GM12874 (cell line): ENCODE data around the gene WNT6.

ENCODE experiments used
- CTCF ChIP-seq: IDR thresholded peaks from 2 replicates; pipeline ENCODE4 v1.5.1; 2011; ENCODE audit warnings: low read depth, mild to moderate bottlenecking, control low read depth, low read length, moderate library complexity; ENCODE audit not compliant: insufficient read depth

Gene WNT6

DNA sequence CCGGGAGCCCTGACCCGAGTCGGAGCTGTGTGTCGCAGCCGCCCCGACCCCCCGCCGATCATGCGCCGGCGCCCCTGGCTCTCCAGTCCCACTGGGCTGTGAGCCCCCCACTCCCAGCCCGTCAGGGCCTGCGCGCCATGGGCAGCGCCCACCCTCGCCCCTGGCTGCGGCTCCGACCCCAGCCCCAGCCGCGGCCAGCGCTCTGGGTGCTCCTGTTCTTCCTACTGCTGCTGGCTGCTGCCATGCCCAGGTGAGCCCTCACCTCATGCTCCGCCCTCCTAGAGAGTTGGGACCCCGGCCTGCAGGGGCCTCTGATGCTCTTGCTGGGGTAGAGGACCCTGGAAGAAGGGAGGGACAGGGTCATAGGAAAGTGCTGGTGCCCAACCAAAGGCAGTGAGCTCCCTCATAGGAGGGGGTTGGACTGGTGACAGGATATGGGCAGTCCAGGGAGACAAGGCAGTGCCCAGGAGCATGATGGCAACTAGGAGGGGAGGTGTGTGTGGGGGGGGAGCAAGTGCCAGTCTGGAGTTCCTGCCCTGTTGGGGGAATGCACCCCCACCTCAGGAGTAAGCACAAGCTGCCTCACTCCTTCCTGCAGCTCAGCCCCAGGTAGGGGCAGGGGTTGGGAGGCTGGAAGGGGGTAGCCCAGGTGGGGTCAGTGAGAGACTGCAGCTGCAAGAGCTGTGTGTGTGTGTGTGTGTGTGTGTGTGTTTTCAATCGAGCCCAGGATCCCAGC, 21.4 kb downstream of the WNT6 start:
- TF ChIP-seq CTCF, result no peak

DNA sequence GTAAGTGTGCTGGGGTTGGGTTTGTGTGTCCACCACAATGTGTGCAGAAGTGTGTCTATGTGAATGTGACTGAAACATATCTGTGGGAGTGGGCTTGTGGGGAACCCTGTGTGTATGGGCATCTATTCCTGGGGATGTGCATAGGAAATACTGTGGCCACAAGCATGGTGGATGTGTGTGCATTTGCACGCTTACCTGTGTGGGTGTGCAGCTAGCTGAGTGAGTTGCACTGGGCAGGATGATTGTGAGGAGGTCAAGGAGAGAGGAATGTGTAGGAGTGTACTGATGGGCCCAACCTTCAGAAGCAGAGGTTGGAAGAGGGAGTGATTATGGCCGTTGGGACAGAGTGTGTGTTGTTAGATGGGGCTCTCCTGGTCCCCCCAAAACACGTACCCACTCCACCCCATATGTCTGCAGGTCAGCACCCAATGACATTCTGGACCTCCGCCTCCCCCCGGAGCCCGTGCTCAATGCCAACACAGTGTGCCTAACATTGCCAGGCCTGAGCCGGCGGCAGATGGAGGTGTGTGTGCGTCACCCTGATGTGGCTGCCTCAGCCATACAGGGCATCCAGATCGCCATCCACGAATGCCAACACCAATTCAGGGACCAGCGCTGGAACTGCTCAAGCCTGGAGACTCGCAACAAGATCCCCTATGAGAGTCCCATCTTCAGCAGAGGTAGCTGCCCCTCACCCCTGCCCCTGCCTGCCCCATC, 22.3 kb downstream of the WNT6 start:
- no peak for TF ChIP-seq CTCF

- no peak for TF ChIP-seq CTCF
Measured at GRCh38 chr2:218882461-218882816, 22.8 kb downstream of the WNT6 start.

- no peak for TF ChIP-seq CTCF
Measured at GRCh38 chr2:218882866-218883366, 23.3 kb downstream of the WNT6 start.

- TF ChIP-seq CTCF, result no peak
Measured at GRCh38 chr2:218883491-218884490, 24.2 kb downstream of the WNT6 start.

- TF ChIP-seq CTCF, result no peak
Measured at GRCh38 chr2:218884519-218884918, 24.9 kb downstream of the WNT6 start.
